GM19023 (cell line): ENCODE measurements around the gene TIGD1.

Source experiments
- ATAC-seq: cut with Tn5 transposase; IDR thresholded peaks from one replicate; pipeline ENCODE4 v1.9.1; 2021; ENCODE audit warnings: mild to moderate bottlenecking, moderate library complexity; ENCODE audit not compliant: unreplicated experiment

Gene TIGD1

GRCh38 chr2:232524771-232525170, 25.6 kb downstream of the TIGD1 start:
- no peak for ATAC-seq

GRCh38 chr2:232523682-232524597, 26.4 kb downstream of the TIGD1 start:
- no peak for ATAC-seq

GRCh38 chr2:232523402-232523681, 27.0 kb downstream of the TIGD1 start:
- no peak for ATAC-seq

GRCh38 chr2:232522623-232523401, 27.5 kb downstream of the TIGD1 start:
- no peak for ATAC-seq

- no peak for ATAC-seq
Measured at GRCh38 chr2:232521959-232522622, 28.3 kb downstream of the TIGD1 start.

- ATAC-seq, result no peak
Measured at GRCh38 chr2:232521098-232521497, 29.3 kb downstream of the TIGD1 start.

- ATAC-seq, result no peak
Measured at GRCh38 chr2:232520489-232520888, 29.9 kb downstream of the TIGD1 start.

- no peak for ATAC-seq
Measured at GRCh38 chr2:232519581-232520438, 30.5 kb downstream of the TIGD1 start, which contains the start of gene PRSS56. PRSS56 (plus strand) TSS chr2:232520388; CDS start chr2:232520599, 211 bp downstream.

GRCh38 chr2:232518844-232519243, 31.5 kb downstream of the TIGD1 start:
- ATAC-seq, result no peak

- no peak for ATAC-seq
Measured at GRCh38 chr2:232516551-232516950, 33.8 kb downstream of the TIGD1 start.

- ATAC-seq, result no peak
Measured at GRCh38 chr2:232515639-232516038, 34.7 kb downstream of the TIGD1 start.

- no peak for ATAC-seq
Measured at GRCh38 chr2:232513353-232513752, 37.0 kb downstream of the TIGD1 start.

- ATAC-seq, result no peak
Measured at GRCh38 chr2:232512602-232513001, 37.8 kb downstream of the TIGD1 start.

GRCh38 chr2:232511336-232511890, 38.9 kb downstream of the TIGD1 start:
- ATAC-seq, result no peak

- ATAC-seq, result no peak
Measured at GRCh38 chr2:232508251-232508650, 42.1 kb downstream of the TIGD1 start.

GRCh38 chr2:232506709-232507108, 43.6 kb downstream of the TIGD1 start:
- ATAC-seq, result no peak

- ATAC-seq, result no peak
Measured at GRCh38 chr2:232505856-232506255, 44.5 kb downstream of the TIGD1 start.

- no peak for ATAC-seq
Measured at GRCh38 chr2:232504438-232504837, 45.9 kb downstream of the TIGD1 start.

- ATAC-seq, result no peak
Measured at GRCh38 chr2:232503809-232504323, 46.5 kb downstream of the TIGD1 start.
